PFSK-1 (cell line): ENCODE data around the gene PAPPA2.

Source experiments
- FOXP2 ChIP-seq: optimal IDR thresholded peaks from 2 replicates; pipeline ENCODE3; 2011; ENCODE audit warnings: borderline replicate concordance, control low read depth, inconsistent platforms; ENCODE audit not compliant: insufficient read depth; ENCODE audit errors: extremely low read length, extremely low read depth
- POLR2AphosphoS5 ChIP-seq: IDR thresholded peaks from 2 replicates; pipeline ENCODE4 v1.6.1; 2012; ENCODE audit warnings: low read depth, mild to moderate bottlenecking, control low read depth, low read length, moderate library complexity
- REST ChIP-seq, 2 experiments: IDR thresholded peaks; 2 replicates each; pipeline versions ENCODE4 v1.6.1 to v1.8.0; 2011 to 2012; ENCODE audit warnings: low read depth in 2 of 2, low read length in 2 of 2, control low read depth in 1 of 2, inconsistent platforms in 1 of 2, mild to moderate bottlenecking in 1 of 2, moderate library complexity in 1 of 2; ENCODE audit not compliant: insufficient read depth in 1 of 2
- SIN3A ChIP-seq: IDR thresholded peaks from 2 replicates; pipeline ENCODE4 v1.6.1; 2012; ENCODE audit warnings: mild to moderate bottlenecking, low read length, moderate library complexity, borderline replicate concordance; ENCODE audit not compliant: insufficient read depth
- TAF1 ChIP-seq: IDR thresholded peaks from 2 replicates; pipeline ENCODE4 v1.6.1; 2012; ENCODE audit warnings: low read length, control low read depth, borderline replicate concordance; ENCODE audit not compliant: insufficient read depth

PAPPA2 gene

GRCh38 chr1:176692988-176693696, 230.2 kb downstream of the PAPPA2 start:
- TF ChIP-seq REST (IDR thresholded peaks at IDR 0.05; ENCODE audit: insufficient read depth in 1 of 2, low read depth in 2 of 2, low read length in 2 of 2) (no peak), TAF1 (no peak), FOXP2 (no peak), POLR2AphosphoS5 (no peak), SIN3A (no peak)

GRCh38 chr1:176693697-176694329, 230.8 kb downstream of the PAPPA2 start:
- TF ChIP-seq SIN3A (no peak), POLR2AphosphoS5 (no peak), FOXP2 (no peak), TAF1 (no peak), REST (IDR thresholded peaks at IDR 0.05; ENCODE audit: insufficient read depth in 1 of 2, low read depth in 2 of 2, low read length in 2 of 2) (no peak)

- TF ChIP-seq POLR2AphosphoS5, result no peak
- TF ChIP-seq FOXP2, result no peak
- no peak for TF ChIP-seq TAF1
- no peak for TF ChIP-seq REST (IDR thresholded peaks at IDR 0.05; ENCODE audit: insufficient read depth in 1 of 2, low read depth in 2 of 2, low read length in 2 of 2)
- TF ChIP-seq SIN3A, result no peak
Observed at GRCh38 chr1:176694713-176695112, 231.7 kb downstream of the PAPPA2 start.

DNA sequence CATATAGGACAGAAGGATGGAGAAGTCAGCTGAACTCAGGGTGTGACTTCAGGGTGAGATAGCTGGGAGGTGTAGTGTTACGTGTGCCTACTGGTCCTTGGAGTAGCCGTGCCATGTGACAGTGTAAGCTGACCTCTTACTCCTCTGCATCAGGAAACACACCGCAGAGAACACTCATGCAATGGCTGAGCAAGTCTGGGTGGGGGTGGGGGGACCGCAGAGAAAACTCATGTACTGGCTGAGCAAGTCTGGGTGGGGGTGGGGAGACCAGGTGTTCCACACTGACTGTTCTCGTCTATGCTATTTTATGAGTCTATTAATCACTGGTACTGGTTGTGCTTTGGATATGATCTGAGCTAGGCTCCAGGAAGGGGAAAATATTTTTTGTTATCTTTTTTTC, 233.1 kb downstream of the PAPPA2 start:
- TF ChIP-seq TAF1, result no peak
- TF ChIP-seq FOXP2, result no peak
- TF ChIP-seq REST (IDR thresholded peaks at IDR 0.05; ENCODE audit: insufficient read depth in 1 of 2, low read depth in 2 of 2, low read length in 2 of 2), result no peak
- no peak for TF ChIP-seq POLR2AphosphoS5
- TF ChIP-seq SIN3A, result no peak
